ENCODE results near the gene ZSCAN9. TPM values are rescaled to one million over a fixed set of nuclear protein-coding genes. Genes with fewer than 3 reads are reported as not detected.

ZSCAN9 gene
- total and polyA plus RNA-seq, 2 of the 8 experiments (the other 6 are each of a cell fraction or from before 2014, with no cell fraction given), result 10.8 to 13.6 TPM

DNA sequence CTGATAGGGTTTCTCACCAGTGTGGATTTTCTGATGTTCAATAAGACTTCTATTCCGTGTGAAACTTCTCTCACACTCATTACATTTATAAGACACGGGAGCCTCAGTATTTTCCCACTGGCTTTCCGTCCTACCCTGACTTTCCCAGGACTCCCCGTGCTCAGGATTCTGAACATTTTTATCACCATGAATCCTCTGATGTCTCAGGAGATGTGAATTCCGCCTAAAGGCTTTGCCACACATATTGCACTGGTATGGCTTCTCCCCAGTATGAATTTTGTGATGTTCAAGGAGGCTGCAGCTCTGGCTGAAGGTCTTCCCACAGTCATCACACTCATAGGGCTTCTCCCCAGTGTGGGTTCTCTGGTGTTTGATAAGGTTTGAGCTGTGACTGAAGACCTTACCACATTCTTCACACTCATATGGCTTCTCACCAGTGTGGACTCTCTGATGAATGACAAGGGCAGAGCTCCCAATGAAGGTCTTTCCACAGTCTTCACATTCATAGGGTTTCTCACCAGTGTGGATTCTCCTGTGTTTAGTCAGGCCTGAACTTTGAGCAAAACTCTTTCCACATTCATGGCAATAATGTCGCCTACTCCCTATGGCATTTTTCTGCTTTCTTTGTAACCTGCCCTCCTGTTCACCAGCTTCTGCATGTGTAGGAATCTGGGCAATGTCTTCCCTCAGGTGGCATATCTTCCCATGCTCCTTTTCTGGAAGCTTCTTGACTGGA, 20.3 kb downstream of the ZSCAN9 start:
- WGBS, 2 experiments (ENCODE audit: extremely low coverage in 1 of 2, insufficient coverage in 1 of 2, insufficient read length in 1 of 2, insufficient replicate concordance in 2 of 2, low coverage in 1 of 2, low lambda C conversion rate in 2 of 2, missing lambda C conversion rate in 1 of 2), result 92% methylated on average over 6 of the region's 6 CpGs; no CpG with 5 or more reads in 1 of the 2 experiments
- no peak overlapping the region for H4K8ac ChIP-seq (ENCODE audit: extremely low read depth, insufficient read depth, low read length)
- H4K20me1 ChIP-seq (replicated peaks in 1 of 2; ENCODE audit: control insufficient read depth in 1 of 2, insufficient read depth in 2 of 2, low read length in 2 of 2), result no peaks in the 10 kb centered on the region
- H3K9me3 ChIP-seq (ENCODE audit: insufficient read depth in 2 of 2, low read depth in 1 of 2, low read length in 1 of 2), result no peaks in the 10 kb centered on the region
- no peak for DNase-seq (ENCODE audit: low read depth in 1 of 2, low spot score in 2 of 2)
- H3K36me3 ChIP-seq (ENCODE audit: control insufficient read depth in 2 of 4, insufficient read depth in 4 of 4, low read length in 3 of 4), result peaks cover 6 to 28% (median 17%) of the 10 kb centered on the region in 4 experiments; a peak in 7 of 8 replicates
- no peak overlapping the region for H3K4me3 ChIP-seq (ENCODE audit: extremely low read depth in 1 of 4, insufficient read depth in 2 of 4, low read depth in 3 of 4, low read length in 4 of 4)
- no peak overlapping the region for H3K14ac ChIP-seq (ENCODE audit: insufficient read length)
- CTCF ChIA-PET (ENCODE audit: partially characterized antibody), result no interaction called here
- H2BK15ac ChIP-seq (ENCODE audit: low read length), result no peak overlapping the region
- H3K18ac ChIP-seq (ENCODE audit: extremely low read depth, low read length), result no peak overlapping the region
- FAIRE-seq, result no peak
- no peak overlapping the region for H3K9ac ChIP-seq (replicated peaks in 1 of 4; ENCODE audit: extremely low read depth in 1 of 4, low read depth in 3 of 4, low read length in 3 of 4)
- no peak overlapping the region for H3K56ac ChIP-seq (replicated peaks; ENCODE audit: insufficient read length, low read depth, low read length)
- no peak overlapping the region for H3K27ac ChIP-seq (ENCODE audit: low read depth, low read length)
- no peak overlapping the region for H2BK20ac ChIP-seq (ENCODE audit: low read length)
- no peak overlapping the region for H3K4me2 ChIP-seq (ENCODE audit: insufficient read depth in 1 of 2, low read depth in 2 of 2, low read length in 2 of 2)
- no peak overlapping the region for H2BK12ac ChIP-seq (ENCODE audit: low read depth, low read length)
- H3K79me1 ChIP-seq (ENCODE audit: low read depth, low read length), result no peaks in the 10 kb centered on the region
- H2BK120ac ChIP-seq (replicated peaks; ENCODE audit: low read depth, low read length), result no peak overlapping the region
- H4K5ac ChIP-seq (ENCODE audit: insufficient read length, low read depth, low read length), result no peak overlapping the region
- no peaks in the 10 kb centered on the region for H3K4me1 ChIP-seq (replicated peaks in 1 of 4; ENCODE audit: control insufficient read depth in 3 of 4, insufficient read depth in 4 of 4, low read length in 3 of 4)
- H3K23ac ChIP-seq (ENCODE audit: insufficient read length), result no peak overlapping the region
- no peaks in the 10 kb centered on the region for H3K23me2 ChIP-seq (ENCODE audit: low read depth, low read length)
- no peak overlapping the region for H2AFZ ChIP-seq (ENCODE audit: low read length)
- POLR2A ChIA-PET (ENCODE audit: partially characterized antibody), result no interaction called here
- H3K27me3 ChIP-seq (replicated peaks in 1 of 4; ENCODE audit: control insufficient read depth in 3 of 4, extremely low read depth in 1 of 4, insufficient read depth in 3 of 4, low read length in 3 of 4), result no peaks in the 10 kb centered on the region
- H2AK5ac ChIP-seq (ENCODE audit: low read depth, low read length), result no peak overlapping the region
- peaks cover 0 to 1% of the 10 kb centered on the region in 2 experiments; a peak in 1 of 4 replicates for H3K79me2 ChIP-seq (ENCODE audit: control insufficient read depth in 1 of 2, insufficient read depth in 2 of 2, low read length in 2 of 2)
- no peak overlapping the region for H2BK5ac ChIP-seq (ENCODE audit: low read depth, low read length)
- H4K91ac ChIP-seq (replicated peaks; ENCODE audit: insufficient read length, low read length), result no peak overlapping the region
- H3K4ac ChIP-seq (replicated peaks; ENCODE audit: insufficient read length, low read depth, low read length), result no peak overlapping the region
- no peak for TF ChIP-seq SP4 (IDR thresholded peaks at IDR 0.05; ENCODE audit: low read length)
- TF ChIP-seq SIX5 (IDR thresholded peaks at IDR 0.05; ENCODE audit: low read depth, low read length), result no peak

Data from H1 (cell line).